Measurements from ENCODE around the gene MOB4.
"Not testable (repeated sequence)": the region's sequence is repeated elsewhere in the genome, so short reads cannot be mapped to it uniquely, and the experiment has no call there.

The MOB4 gene

DNA sequence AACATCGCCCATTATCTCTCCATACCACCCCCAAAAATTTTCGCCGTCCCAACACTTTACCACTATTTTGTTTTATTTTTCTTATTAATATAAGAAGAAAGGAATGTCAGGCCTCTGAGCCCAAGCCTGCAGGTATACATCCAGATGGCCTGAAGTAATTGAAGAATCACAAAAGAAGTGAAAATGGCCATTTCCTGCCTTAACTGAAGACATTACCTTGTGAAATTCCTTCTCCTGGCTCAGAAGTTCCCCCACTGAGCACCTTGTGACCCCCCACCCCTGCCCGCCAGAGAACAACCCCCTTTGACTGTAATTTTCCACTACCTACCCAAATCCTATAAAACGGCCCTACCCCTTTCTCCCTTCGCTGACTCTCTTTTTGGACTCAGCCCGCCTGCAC, 71.4 kb downstream of the MOB4 start:
- FAIRE-seq; DNase-seq (ENCODE audit: low spot score): not testable (repeated sequence)

DNA sequence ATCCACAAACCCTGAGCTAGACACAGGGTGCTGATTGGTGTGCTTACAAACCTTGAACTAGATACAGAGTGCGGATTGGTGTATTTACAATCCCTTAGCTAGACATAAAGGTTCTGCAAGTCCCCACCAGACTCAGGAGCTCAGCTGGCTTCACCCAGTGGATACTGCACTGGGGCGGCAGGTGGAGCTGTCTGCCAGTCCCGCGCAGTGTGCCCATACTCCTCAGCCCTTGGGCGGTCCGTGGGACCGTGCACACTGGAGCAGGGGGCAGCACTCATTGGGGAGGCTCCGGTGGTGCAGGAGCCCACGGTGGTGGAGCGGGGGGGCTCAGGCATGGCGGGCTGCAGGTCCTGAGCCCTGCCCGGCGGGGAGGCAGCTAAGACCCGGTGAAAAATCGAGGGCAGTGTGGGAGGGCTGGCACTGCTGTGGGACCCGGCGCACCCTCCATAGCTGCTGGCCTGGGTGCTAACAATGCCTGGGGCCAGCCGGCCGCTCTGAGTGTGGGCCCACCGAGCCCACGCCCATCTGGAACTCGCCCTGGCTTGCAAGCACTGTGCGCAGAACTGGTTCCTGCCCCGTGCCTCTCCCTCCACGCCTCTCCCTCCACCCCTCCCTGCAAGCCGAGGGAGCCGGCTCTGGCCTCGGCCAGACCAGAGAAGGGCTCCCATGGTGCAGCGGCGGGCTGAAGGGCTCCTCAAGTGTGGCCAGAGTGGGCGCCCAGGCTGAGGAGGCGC, 75.6 kb downstream of the MOB4 start:
- FAIRE-seq (no peak), DNase-seq (ENCODE audit: low spot score) (no peak)

DNA sequence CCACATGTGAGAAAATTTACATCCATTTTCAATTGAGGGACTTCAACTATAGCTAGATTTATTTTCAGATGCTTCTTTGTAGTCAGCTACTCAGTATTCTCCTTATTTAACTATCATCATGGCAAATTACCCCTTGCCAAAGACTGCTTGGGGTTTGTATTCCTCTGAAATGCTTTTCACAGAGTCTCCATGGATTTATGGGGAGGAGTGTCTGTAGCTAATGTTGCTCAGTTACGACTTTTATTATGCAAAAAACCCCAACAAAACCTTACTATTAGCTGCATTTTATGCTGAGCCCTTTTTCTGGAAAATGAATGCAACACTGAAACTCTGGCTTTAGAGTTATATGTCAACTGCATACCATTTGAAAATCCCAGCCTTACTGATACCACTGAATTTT, 80.9 kb downstream of the MOB4 start:
- FAIRE-seq (no peak), DNase-seq (ENCODE audit: low spot score) (no peak)

DNA sequence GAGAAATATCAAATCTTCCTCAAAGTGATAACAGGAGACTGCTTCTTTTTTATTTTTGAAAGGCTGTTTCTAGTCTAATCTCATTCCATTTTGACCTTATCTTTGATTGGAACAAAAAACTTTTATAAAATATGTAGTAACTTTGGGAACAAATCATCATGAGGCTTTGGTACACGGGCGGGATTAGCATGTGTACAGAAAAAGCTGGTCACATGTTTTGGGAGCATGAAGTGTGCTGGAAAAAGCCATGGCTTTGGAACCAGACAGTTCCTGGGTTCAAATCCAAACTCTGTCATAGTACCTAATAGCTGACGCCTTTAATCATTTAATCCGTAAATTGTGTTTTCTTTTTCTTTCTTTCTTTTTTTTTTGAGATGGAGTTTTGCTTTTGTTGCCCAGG, 81.3 kb downstream of the MOB4 start:
- DNase-seq (ENCODE audit: low spot score) (no peak), FAIRE-seq (no peak)

DNA sequence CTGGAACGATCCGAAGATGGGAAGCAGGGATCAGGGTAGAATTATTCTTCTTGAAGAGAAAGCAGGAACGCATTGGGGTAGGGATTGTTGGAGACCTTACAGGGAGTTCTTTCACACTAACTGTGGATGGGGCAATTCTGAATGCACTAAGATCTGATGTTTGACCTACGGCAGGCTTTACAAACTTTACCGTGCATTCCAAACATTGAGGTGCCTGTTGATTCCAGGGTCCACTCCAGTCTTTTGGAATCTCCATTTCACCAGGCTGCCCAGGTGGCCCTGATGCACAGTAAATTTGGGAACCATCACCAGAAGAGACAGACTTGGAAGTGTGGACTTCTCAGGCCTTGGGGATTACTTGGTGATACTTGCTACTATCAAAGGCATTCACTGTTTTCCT, 82.6 kb downstream of the MOB4 start:
- FAIRE-seq (no peak), DNase-seq (ENCODE audit: low spot score) (no peak)

DNA sequence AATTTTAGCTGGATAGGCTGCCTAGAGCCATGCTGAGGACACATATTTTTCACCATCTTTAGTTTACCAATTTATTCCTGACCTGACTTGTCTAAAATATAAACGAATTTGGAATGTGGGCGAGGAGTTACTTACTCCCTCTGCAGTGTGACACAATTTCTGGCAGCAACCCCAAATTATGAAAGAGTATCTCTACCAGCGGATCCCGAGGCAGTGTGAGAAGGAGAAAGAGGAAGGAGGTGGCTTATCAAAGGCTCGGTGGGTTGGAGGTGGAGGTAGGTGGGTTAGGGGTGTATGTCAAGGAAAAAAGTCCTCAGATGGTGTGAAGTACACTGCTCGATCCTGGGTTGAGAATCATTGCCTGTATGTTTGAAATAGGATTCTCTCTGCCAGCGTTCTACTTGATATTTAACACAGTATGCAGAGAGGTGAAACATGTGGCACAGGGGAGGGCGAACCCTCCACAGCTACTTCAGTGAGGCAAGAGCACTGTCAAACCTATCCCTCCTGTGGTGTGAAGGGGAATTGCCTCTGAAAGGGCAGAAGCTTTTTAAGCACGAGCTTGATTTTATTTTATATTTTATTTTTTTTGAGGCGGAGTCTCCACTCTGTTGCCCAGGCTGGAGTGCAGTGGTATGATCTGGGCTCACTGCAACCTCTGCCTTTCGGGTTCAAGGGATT, 83.6 kb downstream of the MOB4 start:
- DNase-seq (ENCODE audit: low spot score), result no peak
- no peak for FAIRE-seq

DNA sequence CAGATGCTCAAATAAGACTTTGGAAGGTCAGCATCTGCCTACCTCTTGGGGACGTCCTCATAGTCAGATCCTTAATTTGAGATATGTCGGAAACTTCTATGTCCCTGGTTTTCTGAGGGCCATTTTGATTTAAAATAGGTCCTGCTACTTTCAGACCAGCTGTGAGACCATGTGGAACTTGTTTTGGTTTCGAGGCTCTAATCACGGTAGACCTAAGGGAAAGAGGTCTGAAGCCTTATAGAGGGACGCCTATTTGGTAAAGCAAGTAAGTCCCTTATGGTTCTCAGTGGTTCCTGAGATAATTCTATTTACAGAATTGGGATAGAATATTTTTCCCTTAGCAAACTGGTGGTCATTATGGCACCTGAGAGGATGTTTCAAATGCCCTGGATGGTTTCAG, 84.4 kb downstream of the MOB4 start:
- DNase-seq (ENCODE audit: low spot score) (no peak), FAIRE-seq (no peak)

DNA sequence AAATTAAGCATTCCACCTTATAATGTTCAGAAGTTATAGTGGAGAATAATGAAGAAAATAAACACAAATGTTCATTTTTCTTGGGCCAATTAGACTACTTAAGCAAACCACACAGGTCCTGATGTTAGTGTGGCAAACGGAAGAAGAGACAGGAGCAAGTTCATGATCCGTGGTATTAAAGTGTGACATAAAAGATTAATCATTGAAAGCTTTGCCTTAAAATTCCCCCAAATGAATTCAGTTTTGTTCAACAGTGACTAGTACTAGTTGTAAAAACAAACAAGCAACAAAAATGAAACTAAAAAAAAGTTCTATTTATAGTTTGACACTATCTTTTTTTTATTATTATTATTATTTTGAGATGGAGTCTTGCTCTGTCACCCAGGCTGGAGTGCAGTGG, 85.9 kb downstream of the MOB4 start:
- FAIRE-seq, result no peak
- DNase-seq (ENCODE audit: low spot score), result no peak
